Hematopoietic multipotent progenitor cell treated with erythropoietin and hydrocortisone succinate and interleukin-3 and kit ligand, for 17 days (in vitro differentiated cells): ENCODE measurements around the gene SPATA16.
"Not testable (repeated sequence)": the region's sequence is repeated elsewhere in the genome, so short reads cannot be mapped to it uniquely, and the experiment has no call there.

Experiments
- DNase-seq: peaks from one replicate; pipeline ENCODE4 v3.0.0-alpha.2; 2015; ENCODE audit warnings: low spot score

SPATA16 gene

GRCh38 chr3:172877011-172877410, 264.0 kb downstream of the SPATA16 start:
- DNase-seq: no peak

- no peak for DNase-seq
These were observed 264.7 kb downstream of the SPATA16 start for GRCh38 chr3:172876297-172876696.

GRCh38 chr3:172875039-172875438, 266.0 kb downstream of the SPATA16 start:
- no peak for DNase-seq

- DNase-seq: no peak
These were observed 271.1 kb downstream of the SPATA16 start for GRCh38 chr3:172869784-172870518.

GRCh38 chr3:172869368-172869771, 271.7 kb downstream of the SPATA16 start:
- DNase-seq: no peak

DNA sequence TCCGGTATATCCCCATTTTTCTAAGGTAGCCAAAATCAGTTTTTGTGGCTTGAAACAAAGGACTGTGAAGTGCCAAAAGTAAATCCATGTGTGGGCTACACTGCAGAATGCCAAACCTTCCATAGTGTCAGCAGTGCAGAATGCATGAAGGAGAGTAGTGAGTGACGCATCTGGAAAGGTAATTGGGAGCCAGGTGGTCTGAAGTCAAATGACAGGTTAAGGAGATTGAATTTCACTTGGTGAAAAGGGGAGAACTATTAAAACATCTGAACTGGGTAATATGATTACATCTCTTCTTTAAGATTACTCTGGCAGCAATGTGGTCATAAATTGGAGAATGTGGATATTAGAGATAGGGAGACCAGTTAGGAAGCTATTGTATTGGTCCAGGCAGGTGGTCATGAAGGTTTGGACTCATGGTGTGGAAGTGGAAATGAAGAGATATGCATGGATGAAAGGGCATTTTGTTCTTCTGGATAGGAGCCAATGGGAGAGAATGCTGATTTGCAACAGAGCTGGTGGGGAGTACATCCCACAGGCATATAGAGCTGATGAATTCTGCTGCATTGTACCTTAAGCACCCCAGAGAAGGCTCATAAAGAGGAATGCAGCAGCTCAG, 272.3 kb downstream of the SPATA16 start:
- no peak for DNase-seq

DNA sequence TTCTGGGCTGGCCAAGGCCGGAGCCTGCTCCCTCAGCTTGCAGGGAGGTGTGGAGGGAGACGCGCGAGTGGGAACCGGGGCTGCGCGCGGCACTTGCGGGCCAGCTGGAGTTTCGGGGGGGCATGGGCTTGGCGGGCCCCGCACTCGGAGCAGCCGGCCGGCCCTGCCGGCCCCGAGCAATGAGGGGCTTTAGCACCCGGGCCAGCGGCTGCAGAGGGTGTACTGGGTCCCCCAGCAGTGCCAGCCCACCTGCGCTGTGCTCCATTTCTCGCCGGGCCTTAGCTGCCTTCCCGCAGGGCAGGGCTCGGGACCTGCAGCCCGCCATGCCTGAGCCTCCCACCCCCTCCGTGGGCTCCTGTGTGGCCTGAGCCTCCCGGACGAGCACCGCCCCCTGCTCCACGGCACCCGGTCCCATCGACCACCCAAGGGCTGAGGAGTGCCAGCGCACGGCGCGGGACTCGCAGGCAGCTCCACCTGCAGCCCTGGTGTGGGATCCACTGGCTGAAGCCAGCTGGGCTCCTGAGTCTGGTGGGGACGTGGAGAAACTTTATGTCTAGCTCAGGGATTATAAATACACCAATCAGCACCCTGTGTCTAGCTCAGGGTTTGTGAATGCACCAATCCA, 274.2 kb downstream of the SPATA16 start:
- DNase-seq: not testable (repeated sequence)

GRCh38 chr3:172859041-172859440, 282.0 kb downstream of the SPATA16 start:
- DNase-seq: no peak

- DNase-seq: no peak
These were observed 284.0 kb downstream of the SPATA16 start for GRCh38 chr3:172856795-172857742.

- no peak for DNase-seq
These were observed 286.0 kb downstream of the SPATA16 start for GRCh38 chr3:172855037-172855436.

GRCh38 chr3:172853921-172854666, 286.9 kb downstream of the SPATA16 start:
- DNase-seq: no peak

- DNase-seq: no peak
These were observed 288.0 kb downstream of the SPATA16 start for GRCh38 chr3:172853005-172853404.

- no peak for DNase-seq
These were observed 292.1 kb downstream of the SPATA16 start for GRCh38 chr3:172848910-172849309.

DNA sequence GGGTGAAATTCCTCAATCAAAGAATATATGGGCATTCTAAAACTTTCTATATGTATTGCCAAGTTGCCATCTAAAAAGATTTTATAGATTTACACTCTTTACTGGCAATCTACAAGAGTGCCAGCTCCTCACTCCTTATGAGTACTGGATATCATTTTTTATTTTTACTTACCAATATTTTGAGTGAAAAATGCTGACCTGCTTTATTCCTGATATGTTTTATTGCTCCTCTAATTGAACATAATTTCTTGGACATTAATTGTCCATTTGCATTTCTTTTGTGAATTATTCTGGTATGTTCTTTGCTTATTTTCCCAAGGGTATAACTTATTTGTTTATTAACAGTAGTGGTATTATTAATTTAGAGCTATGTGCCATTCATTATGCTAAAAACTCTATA, 293.7 kb downstream of the SPATA16 start:
- DNase-seq: no peak

- no peak for DNase-seq
These were observed 294.3 kb downstream of the SPATA16 start for GRCh38 chr3:172846706-172847105.

- DNase-seq: no peak
These were observed 294.9 kb downstream of the SPATA16 start for GRCh38 chr3:172846103-172846561.

- DNase-seq: no peak
These were observed 296.6 kb downstream of the SPATA16 start for GRCh38 chr3:172844428-172844827.

GRCh38 chr3:172840913-172841312, 300.1 kb downstream of the SPATA16 start:
- DNase-seq: no peak

DNA sequence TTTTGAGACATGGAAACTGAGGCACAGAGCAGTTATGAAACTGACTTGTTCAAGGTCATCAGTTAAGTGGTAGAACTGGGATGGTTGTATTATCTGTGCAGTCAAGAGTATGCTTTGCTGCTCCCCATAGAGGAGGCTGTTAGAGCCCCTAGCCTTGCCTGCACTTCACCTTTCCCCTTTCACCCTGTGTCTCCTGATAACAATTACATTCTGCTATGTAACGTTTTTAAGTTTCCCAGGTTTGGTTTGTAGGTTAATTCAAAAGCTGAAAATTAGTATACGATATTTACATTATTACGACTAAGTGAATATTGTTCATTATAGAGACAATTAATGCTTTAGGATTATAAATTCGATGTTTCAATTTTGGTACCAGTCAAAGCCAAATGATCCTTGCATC, 300.6 kb downstream of the SPATA16 start:
- DNase-seq: no peak

DNA sequence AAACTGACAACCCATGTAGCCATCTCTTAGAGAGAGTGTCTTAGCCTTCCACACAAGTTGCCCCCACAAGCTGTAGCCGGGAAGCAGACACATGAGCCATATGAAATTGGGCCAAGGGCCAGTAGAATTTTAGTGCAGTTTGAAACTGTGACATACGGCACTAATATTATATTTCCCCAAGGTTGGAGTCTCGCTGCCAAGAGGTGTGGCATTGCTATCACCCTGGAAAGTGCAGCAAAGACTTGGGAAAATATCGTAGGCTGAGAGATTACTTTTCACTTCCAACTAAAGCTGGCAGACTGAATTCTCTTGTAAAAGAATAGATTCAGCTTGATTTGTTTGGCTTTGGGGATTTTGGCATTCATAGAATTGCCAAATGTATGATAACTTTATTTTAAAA, 301.4 kb downstream of the SPATA16 start:
- DNase-seq: no peak
